ENCODE results near the gene MLST8.

GRCh38 chr16:2161911-2162310 lies 43.3 kb upstream of the MLST8 start:
- no peak for TF ChIP-seq CTCF (optimal IDR thresholded peaks at IDR 0.05 in 1 of 3, IDR thresholded peaks at IDR 0.05 in 1 of 3, conservative IDR thresholded peaks at IDR 0.05 in 1 of 3; ENCODE audit: extremely low read depth in 1 of 3, insufficient read depth in 2 of 3, low read length in 3 of 3)
- no peak for TF ChIP-seq EZH2 (IDR thresholded peaks at IDR 0.05; ENCODE audit: low read length)

Measured in keratinocyte (primary cell).